TTC549 (cell line): ENCODE measurements around the gene CASR.
"Not testable (repeated sequence)": the region's sequence is repeated elsewhere in the genome, so short reads cannot be mapped to it uniquely, and the experiment has no call there.

ENCODE experiments used
- FAIRE-seq: peaks from 2 replicates; lab custom pipeline; 2012; peaks lifted over from hg19 to GRCh38; lab: Jason Lieb, UNC

Gene CASR

GRCh38 chr3:122183521-122183892 lies at the start of gene CASR:
Gene CASR, plus strand, starts transcription at chr3:122183668. Its CDS starts 70,522 bp downstream, at chr3:122254190.
- FAIRE-seq: no peak

GRCh38 chr3:122146466-122146865 lies 37.0 kb upstream of the CASR start:
- FAIRE-seq: no peak

GRCh38 chr3:122148941-122149627 lies 34.4 kb upstream of the CASR start:
- FAIRE-seq: no peak

- FAIRE-seq: no peak
Measured at GRCh38 chr3:122151480-122151879, 32.0 kb upstream of the CASR start.

GRCh38 chr3:122164983-122165382 lies 18.5 kb upstream of the CASR start:
- FAIRE-seq: not testable (repeated sequence)

- FAIRE-seq: no peak
Measured at GRCh38 chr3:122167630-122168029, 15.8 kb upstream of the CASR start.

- FAIRE-seq: no peak
Measured at GRCh38 chr3:122168044-122168443, 15.4 kb upstream of the CASR start.

GRCh38 chr3:122169911-122170310 lies 13.6 kb upstream of the CASR start:
- FAIRE-seq: no peak

- not testable (repeated sequence) for FAIRE-seq
Measured at GRCh38 chr3:122171361-122171760, 12.1 kb upstream of the CASR start.

GRCh38 chr3:122178711-122179110 lies 4.8 kb upstream of the CASR start:
- FAIRE-seq: no peak

- no peak for FAIRE-seq
Measured at GRCh38 chr3:122183893-122184590, 574 bp downstream of the CASR start.

- FAIRE-seq: no peak
Measured at GRCh38 chr3:122184591-122184929, 1.1 kb downstream of the CASR start.

- no peak for FAIRE-seq
Measured at GRCh38 chr3:122186372-122186771, 2.9 kb downstream of the CASR start.

GRCh38 chr3:122188737-122189136 lies 5.3 kb downstream of the CASR start:
- FAIRE-seq: no peak

- no peak for FAIRE-seq
Measured at GRCh38 chr3:122189357-122189756, 5.9 kb downstream of the CASR start.

GRCh38 chr3:122190525-122190924 lies 7.1 kb downstream of the CASR start:
- no peak for FAIRE-seq

GRCh38 chr3:122198966-122199365 lies 15.5 kb downstream of the CASR start:
- FAIRE-seq: no peak

- no peak for FAIRE-seq
Measured at GRCh38 chr3:122199552-122199951, 16.1 kb downstream of the CASR start.

GRCh38 chr3:122200661-122201060 lies 17.2 kb downstream of the CASR start:
- no peak for FAIRE-seq

GRCh38 chr3:122201476-122201875 lies 18.0 kb downstream of the CASR start:
- not testable (repeated sequence) for FAIRE-seq

- FAIRE-seq: no peak
Measured at GRCh38 chr3:122208579-122208978, 25.1 kb downstream of the CASR start.

- FAIRE-seq: no peak
Measured at GRCh38 chr3:122213650-122214049, 30.2 kb downstream of the CASR start.

GRCh38 chr3:122214711-122215110 lies 31.2 kb downstream of the CASR start:
- no peak for FAIRE-seq
